GM21529 (cell line): Measurements from ENCODE around the gene C3orf85.

Source experiments
- ATAC-seq: cut with Tn5 transposase; IDR thresholded peaks from one replicate; pipeline ENCODE4 v1.9.1; 2021; ENCODE audit not compliant: unreplicated experiment

C3orf85 gene

DNA sequence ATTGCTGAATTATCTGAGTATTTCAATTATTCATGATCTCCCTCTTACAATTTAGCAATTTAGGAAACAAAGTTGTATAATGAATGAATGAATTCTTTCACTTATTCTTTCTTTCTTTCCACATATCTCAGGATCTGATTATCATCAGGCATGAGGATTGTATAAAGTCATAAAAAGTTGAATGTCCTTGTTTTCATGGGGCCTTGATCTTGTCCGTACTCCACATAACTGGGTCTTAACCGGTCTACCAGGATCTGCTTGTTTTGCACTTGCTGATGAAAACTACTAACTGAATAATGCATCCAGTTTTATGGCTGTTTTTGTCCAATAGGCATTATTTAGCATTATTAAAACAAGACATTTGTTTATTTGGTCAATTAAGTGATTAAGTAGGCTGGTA is 12.6 kb downstream of the C3orf85 start:
- ATAC-seq: no peak

DNA sequence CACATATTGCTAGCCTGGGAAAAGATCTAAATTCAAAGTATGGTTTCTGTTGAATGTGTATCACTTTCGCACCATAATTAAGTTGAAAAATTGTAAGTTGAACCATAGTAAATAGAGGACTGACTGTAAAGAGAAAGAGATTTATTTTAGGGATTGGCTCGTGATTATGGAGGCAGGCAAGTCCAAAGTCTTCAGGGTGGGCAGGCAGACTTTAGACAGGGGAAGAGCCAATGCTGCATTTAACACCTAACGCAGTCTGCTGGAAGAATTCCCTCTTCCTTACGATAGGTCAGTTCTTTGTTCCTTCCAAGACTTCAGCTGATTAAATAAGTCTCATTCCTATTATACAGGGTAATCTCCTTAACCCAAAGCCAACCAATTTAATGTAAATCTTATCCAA is 15.8 kb downstream of the C3orf85 start:
- ATAC-seq: no peak

DNA sequence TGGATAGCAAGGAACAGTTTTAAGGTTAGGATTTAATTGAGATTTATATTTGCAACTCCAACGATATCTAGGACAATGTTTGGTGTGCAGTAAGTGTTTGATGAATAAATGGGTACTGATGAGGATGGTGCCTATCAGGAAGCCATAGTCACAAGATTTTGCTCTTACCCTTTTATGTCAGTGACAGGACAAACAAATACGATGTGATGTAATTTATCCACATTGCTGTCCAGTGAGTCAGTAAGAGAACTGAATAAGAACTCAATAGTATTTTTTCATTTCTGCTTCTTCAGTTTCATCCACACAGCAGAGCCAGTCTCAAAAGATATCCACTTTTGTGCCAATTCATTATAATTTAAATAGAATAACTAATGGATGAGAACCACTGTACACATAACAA is 18.5 kb downstream of the C3orf85 start:
- ATAC-seq: no peak

DNA sequence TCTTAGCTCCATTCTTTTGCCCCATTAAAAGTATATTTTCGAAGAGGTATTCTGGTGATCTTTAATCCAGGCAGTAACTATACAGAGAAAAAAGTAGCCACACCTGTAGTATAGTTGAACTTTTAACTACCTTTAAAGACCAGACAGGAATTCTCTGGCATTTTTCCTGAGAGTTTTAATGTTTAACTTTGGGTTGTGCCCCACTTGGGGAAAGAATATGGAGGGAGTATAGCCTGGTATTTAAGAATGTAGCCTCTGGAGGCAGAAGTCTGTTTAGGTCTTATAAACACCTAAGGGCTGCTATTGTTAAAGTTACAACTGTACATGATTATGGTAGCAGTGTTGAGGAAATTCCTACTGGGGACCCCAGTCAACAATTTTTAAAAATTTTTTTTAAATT is 19.3 kb downstream of the C3orf85 start:
- no peak for ATAC-seq

DNA sequence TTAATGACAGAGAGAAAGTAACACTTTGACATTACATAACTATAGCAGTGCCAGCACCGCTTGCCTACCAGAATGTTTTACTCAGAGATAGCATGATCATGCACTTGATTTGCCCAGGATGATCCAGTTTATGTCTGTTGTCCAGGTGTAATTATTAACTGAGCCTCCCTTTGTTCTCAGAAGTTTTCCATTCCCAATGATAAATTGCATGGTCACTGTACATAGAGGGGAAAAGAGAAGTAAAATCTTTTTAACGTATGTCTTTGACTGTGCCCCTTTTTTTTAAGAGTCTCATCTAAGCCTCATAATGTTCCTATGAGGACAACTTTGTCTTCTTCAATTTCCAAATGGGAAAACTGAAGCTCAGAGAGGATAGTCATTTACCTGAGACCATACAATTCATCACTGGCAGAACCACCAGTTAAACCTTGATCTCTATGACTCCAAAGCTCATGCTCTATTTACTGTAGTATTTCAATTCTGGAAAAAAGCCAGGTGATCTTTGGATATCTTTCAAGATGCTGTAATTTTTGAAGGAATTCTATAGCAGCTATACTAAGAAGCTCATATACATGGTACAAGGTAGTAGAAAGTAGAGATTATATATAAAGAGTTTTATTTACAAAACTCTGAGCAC is 25.1 kb downstream of the C3orf85 start:
- no peak for ATAC-seq

DNA sequence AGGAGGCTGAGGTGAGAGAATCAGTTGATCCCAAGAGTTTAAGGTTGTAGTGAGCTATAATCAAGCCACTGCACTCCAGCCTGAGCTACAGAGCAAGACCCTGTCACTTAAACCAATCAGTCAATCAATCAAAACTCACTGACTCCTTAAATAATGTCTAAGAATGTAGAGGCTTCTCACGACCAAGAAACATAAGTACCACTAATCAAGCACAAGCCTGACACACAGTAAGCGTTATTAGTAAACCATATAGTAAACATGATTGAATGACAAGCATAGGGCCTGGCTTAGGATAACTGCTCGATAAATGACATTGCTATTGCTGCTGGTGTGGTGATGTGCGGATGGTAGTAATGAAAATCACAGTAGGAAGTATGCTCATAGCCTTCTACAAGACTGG is 29.4 kb downstream of the C3orf85 start:
- ATAC-seq: no peak

DNA sequence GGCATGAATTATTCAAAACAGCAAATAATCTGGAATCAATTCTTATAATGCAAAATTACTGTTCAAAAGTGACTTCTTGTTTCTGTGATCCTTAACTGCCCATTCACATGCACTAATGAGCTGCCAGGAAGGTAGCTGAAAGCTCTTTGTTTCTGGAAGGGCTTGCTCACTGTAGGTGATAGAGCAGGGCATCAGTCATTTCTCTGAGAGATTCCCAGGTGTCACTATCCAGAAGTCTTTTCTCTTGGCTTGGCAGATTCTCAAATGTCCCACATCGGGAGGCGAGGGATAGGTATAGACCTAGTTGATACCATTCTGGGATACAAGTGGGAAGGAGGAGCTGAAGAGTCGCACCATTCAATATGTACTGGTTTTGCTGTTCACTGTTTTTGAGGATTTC is 35.0 kb downstream of the C3orf85 start:
- ATAC-seq: no peak

DNA sequence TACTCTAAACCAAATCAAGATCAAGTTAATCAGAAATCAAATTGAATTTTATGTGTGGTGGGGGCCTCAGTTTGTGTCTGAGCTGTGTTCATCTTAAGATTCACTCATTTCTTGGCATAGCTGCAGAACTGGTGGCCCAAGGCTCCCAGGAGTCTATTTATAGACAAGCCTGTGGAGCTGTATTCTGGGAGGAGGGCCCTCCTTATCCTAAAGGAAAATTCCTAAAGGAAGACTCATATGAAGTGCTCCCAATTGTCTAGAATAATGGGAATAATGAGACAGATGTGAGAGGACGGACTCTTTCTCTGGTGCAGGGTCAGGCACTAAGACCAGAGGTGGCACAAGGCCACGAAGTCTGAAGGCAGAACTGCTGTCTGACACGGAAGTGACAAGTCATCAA is 38.9 kb downstream of the C3orf85 start:
- no peak for ATAC-seq

DNA sequence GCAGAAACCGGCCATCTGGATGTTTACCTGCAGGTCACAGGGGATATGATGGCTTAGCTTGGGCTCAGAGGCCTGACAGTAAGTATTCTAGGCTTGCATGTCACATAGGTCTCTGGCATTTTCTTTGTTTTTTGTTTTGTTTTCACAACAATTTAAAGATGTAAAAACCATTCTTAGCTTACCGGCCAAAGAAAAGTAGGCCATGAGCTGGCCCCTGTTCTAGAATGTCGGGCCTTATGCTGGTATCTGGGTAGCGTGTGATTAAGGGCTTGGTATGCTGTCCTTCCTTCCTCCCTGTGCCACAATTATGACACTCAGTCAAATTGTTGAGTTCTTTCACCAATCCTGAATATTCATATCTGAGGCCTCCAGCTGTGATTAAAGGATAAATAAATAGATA is 40.2 kb downstream of the C3orf85 start:
- no peak for ATAC-seq

DNA sequence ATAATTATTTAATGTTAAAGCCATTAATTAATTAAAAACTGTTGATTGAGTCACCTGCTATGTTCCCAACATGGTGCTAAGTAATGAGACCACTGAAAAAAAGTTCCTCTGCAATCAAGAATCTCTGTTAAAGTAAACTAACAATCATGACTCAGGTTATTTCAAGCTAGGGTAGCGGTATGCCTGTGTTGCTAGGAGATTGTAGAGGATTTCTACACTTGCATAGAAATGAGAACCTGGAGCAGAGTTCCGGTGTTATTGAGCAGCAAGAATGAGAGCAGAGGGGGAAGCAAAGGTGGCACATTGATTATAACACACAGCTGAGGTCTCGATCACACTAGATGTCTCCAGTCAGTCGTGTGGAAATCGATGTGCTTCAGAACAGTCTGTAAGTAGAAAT is 41.4 kb downstream of the C3orf85 start:
- ATAC-seq: no peak

DNA sequence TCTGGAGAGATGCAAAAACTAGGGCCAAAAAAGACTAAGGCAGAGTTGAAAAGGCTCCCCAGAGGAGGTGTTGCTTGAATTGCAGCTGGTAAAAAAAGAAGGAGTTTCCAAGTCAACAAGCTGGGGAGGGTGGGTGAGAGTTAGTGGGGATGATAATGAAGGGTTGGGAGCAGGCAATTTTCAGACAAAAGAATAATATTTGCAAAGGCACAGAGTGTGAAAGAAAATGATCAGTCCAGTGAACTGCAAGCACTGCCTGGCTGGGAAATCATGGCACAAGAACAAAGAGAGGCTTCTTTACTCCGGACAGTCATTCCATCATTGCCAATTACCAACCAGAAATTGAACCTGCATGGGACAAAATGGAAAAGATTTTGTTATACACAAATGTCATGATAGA is 42.2 kb downstream of the C3orf85 start:
- no peak for ATAC-seq

DNA sequence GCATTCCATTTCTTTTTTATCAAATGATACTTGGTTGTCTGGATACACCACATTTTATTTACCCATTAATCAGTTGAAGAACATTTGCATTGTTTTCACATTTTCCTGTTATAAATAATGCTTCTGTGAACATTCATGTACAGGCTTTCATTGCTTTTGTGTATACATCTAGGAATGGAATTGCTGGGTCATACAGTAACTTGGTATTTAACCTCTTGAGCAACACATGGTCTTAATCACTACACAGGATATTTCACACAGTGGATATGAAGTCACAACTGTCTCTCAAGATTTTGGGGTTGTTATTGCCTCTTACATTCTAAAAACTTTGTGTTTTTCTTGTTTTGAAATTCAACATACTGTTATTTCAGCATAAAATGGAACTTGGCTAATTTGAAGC is 48.2 kb downstream of the C3orf85 start:
- ATAC-seq: no peak

DNA sequence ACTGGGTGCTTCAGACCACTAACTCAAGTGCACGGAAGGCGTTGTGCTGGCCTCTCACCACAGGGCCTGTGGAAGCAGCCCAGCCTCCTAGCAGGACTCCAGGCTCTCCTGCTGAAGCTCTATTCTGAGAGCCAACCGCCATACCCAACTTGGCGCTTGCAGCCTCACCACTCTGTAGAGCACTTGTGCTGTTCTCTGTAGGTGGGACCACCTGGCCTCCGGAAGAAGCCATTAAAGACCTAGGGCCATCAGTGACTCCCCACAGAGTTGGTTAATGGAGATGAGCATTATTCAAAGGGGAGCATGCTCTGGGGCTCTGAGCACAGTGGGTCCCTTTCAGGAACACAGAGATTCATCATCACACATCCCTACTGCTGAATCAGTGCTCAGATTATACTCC is 50.9 kb downstream of the C3orf85 start:
- ATAC-seq: no peak

DNA sequence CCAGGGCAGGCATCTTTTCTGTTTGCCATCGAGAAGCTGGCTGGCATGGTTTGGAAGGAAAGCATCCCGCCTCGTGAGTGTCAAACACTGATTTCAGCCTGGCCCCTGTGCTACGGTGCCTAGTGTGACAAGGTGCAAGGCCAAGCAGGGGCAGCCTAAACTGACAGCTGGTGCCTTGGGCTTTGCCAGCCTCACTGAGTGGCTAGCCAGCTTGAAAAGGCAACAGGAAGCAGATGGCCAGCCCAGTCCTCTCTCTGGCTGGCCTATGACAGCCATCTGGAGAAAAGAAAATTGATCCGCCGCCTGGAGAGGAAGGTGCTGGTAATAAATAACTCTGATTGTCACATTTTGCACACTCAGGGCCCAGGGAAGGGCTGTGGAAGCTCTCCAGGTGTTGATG is 52.2 kb downstream of the C3orf85 start:
- ATAC-seq: no peak

DNA sequence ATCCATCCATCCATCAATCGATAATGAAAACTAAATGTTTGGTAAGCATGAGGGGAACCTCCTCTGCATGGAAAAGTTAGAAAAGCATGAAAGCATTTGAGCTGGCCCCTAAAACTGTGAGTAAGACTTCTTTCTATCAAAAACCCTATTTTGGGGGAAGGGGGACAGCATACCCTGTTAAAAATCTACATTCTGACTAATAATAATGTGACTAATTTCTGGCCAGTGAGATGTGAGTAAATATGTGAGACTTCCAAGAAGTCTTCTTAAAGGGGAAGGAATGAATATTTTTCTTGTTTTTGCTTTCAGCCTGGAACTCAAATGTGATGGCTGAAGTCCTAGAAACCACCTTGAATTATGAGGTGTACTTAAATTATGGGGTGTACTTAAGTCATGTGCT is 54.9 kb downstream of the C3orf85 start:
- ATAC-seq: no peak

DNA sequence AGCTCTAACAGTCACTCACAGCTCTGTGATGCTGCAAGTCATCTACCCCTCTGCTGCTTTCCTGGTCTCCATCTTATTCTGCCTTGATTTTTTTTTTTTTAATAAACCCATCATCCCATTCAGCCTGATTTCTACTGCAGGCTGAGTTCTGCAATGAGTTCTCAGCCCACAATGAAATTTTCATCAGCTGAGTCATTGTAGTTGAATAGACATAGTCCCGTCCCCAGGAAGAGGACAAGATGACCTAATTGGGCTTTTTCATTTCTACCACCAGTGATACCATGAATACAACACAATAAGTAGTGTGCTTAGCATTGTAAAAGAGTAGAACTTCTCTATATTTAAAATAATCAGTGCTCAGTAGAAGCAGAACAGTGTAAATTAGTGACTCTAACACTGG is 59.3 kb downstream of the C3orf85 start:
- no peak for ATAC-seq
